HG03060 (cell line): ENCODE measurements around the gene ALK.

ENCODE experiments used
- ATAC-seq: cut with Tn5 transposase; IDR thresholded peaks from one replicate; pipeline ENCODE4 v1.9.1; 2021; ENCODE audit warnings: low read depth, moderate number of reproducible peaks; ENCODE audit not compliant: unreplicated experiment

ALK gene

GRCh38 chr2:29224693-29225551 lies 696.5 kb downstream of the ALK start:
- ATAC-seq = no peak

- ATAC-seq = no peak
These were observed 697.3 kb downstream of the ALK start for GRCh38 chr2:29223851-29224692.

GRCh38 chr2:29223257-29223656 lies 698.1 kb downstream of the ALK start:
- no peak for ATAC-seq

GRCh38 chr2:29222381-29223179 lies 698.8 kb downstream of the ALK start:
- no peak for ATAC-seq

GRCh38 chr2:29220506-29221270 lies 700.7 kb downstream of the ALK start:
- no peak for ATAC-seq

GRCh38 chr2:29219374-29219773 lies 702.0 kb downstream of the ALK start:
- ATAC-seq = no peak

- ATAC-seq = no peak
These were observed 702.7 kb downstream of the ALK start for GRCh38 chr2:29218550-29219125.

- no peak for ATAC-seq
These were observed 703.3 kb downstream of the ALK start for GRCh38 chr2:29218071-29218470.

GRCh38 chr2:29216609-29216909 lies 704.8 kb downstream of the ALK start:
- ATAC-seq = no peak

- ATAC-seq = no peak
These were observed 705.4 kb downstream of the ALK start for GRCh38 chr2:29215739-29216608.

- ATAC-seq = no peak
These were observed 706.3 kb downstream of the ALK start for GRCh38 chr2:29215073-29215472.

- no peak for ATAC-seq
These were observed 707.5 kb downstream of the ALK start for GRCh38 chr2:29213888-29214291.

GRCh38 chr2:29212009-29212408 lies 709.4 kb downstream of the ALK start:
- no peak for ATAC-seq

- ATAC-seq = no peak
These were observed 711.8 kb downstream of the ALK start for GRCh38 chr2:29209551-29209950.

- no peak for ATAC-seq
These were observed 713.8 kb downstream of the ALK start for GRCh38 chr2:29207352-29208148.

GRCh38 chr2:29206941-29207340 lies 714.4 kb downstream of the ALK start:
- ATAC-seq = no peak

GRCh38 chr2:29202819-29203495 lies 718.4 kb downstream of the ALK start:
- no peak for ATAC-seq

- ATAC-seq = no peak
These were observed 719.4 kb downstream of the ALK start for GRCh38 chr2:29201979-29202378.
